Measurements from ENCODE around the gene CCNB3. TPM values are rescaled to one million over a fixed set of nuclear protein-coding genes. Genes with fewer than 3 reads are reported as not detected.
A peak's percentile ranks its signal among the peaks of the same experiment; 100 is the strongest.

Gene CCNB3
- total and polyA plus RNA-seq, 4 experiments from 2014 or later, result 0.09 to 0.17 TPM; not detected in 2

DNA sequence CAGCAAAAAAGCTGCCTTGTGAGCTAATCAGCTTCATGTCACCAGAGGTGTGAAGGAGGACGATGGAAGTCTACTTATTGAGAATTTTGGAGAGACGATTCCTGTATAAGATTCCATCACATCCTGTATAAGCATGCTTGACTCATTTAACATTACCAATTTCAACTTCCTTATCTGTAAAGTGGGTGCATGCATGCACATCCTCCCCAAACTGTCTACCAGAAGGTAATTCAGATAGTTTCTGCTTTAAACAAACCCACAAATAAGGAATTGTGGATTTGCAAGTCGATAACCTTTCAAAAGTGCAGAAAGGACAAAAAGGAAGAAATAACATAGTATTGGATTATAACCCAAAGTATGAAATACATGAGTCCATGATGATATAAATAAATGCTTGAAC is 34.8 kb upstream of the CCNB3 start:
- Histone ChIP-seq H3K9me3 (ENCODE audit: control insufficient read depth in 1 of 2, low read length in 2 of 2) (no peaks in the 10 kb centered on the region), H3K4me1 (ENCODE audit: insufficient read depth, low read length) (no peaks in the 10 kb centered on the region), H3K4me3 (ENCODE audit: low read length in 2 of 2) (no peak overlapping the region), H3K27me3 (ENCODE audit: insufficient read depth, low read length) (no peaks in the 10 kb centered on the region), H3K36me3 (ENCODE audit: insufficient read depth, low read length) (no peaks in the 10 kb centered on the region), H3K27ac (ENCODE audit: low read depth, low read length) (no peak overlapping the region)
- Mint-ChIP-seq H3K27me3 (peaks cover 0 to 1% of the 10 kb centered on the region in 2 donors), H3K27ac (no peak overlapping the region), H3K9me3 (peaks cover 0 to 7% (median 2%) of the 10 kb centered on the region in 8 donors), H3K4me3 (no peak overlapping the region), H3K4me1 (peaks cover 0 to 2% (median under 1%) of the 10 kb centered on the region in 4 donors), H3K36me3 (no peaks in the 10 kb centered on the region)
- ChIA-PET POLR2A (ENCODE audit: partially characterized antibody) (no interaction called here), CTCF (ENCODE audit: partially characterized antibody) (no interaction called here)
- intact Hi-C loops (cut with micrococcal nuclease), result no loop called here
- DNase-seq, result no peak

GRCh38 chrX:50180073-50180940 is 24.3 kb upstream of the CCNB3 start:
- Mint-ChIP-seq H3K27me3 (peaks cover 0 to 1% of the 10 kb centered on the region in 2 donors), H3K36me3 (no peaks in the 10 kb centered on the region), H3K4me1 (peaks cover 0 to 2% (median 0%) of the 10 kb centered on the region in 4 donors), H3K27ac (no peak overlapping the region), H3K4me3 (no peak overlapping the region), H3K9me3 (peaks cover 0 to 2% (median 0%) of the 10 kb centered on the region in 8 donors)
- DNase-seq, result no peak
- intact Hi-C loops (cut with micrococcal nuclease), result no loop called here
- no peak overlapping the region for H3K4me3 ChIP-seq (ENCODE audit: low read length in 2 of 2)
- no peak overlapping the region for H3K27ac ChIP-seq (ENCODE audit: low read depth, low read length)
- H3K27me3 ChIP-seq (ENCODE audit: insufficient read depth, low read length), result no peaks in the 10 kb centered on the region
- no peaks in the 10 kb centered on the region for H3K4me1 ChIP-seq (ENCODE audit: insufficient read depth, low read length)
- H3K36me3 ChIP-seq (ENCODE audit: insufficient read depth, low read length), result no peaks in the 10 kb centered on the region
- ChIA-PET POLR2A (ENCODE audit: partially characterized antibody) (no interaction called here), CTCF (ENCODE audit: partially characterized antibody) (no interaction called here)
- no peaks in the 10 kb centered on the region for H3K9me3 ChIP-seq (ENCODE audit: control insufficient read depth in 1 of 2, low read length in 2 of 2)

- H3K27ac ChIP-seq (ENCODE audit: low read depth, low read length), result no peak overlapping the region
- Mint-ChIP-seq H3K4me1 (peaks cover 0 to 2% (median 0%) of the 10 kb centered on the region in 4 donors), H3K27ac (no peak overlapping the region), H3K36me3 (no peaks in the 10 kb centered on the region), H3K27me3 (no peaks in the 10 kb centered on the region), H3K4me3 (no peak overlapping the region), H3K9me3 (no peaks in the 10 kb centered on the region)
- H3K36me3 ChIP-seq (ENCODE audit: insufficient read depth, low read length), result no peaks in the 10 kb centered on the region
- H3K4me3 ChIP-seq (ENCODE audit: low read length in 2 of 2), result no peak overlapping the region
- ChIA-PET CTCF (ENCODE audit: partially characterized antibody) (no interaction called here), POLR2A (ENCODE audit: partially characterized antibody) (no interaction called here)
- H3K4me1 ChIP-seq (ENCODE audit: insufficient read depth, low read length), result no peaks in the 10 kb centered on the region
- H3K9me3 ChIP-seq (ENCODE audit: control insufficient read depth in 1 of 2, low read length in 2 of 2), result no peaks in the 10 kb centered on the region
- H3K27me3 ChIP-seq (ENCODE audit: insufficient read depth, low read length), result no peaks in the 10 kb centered on the region
- no peak for DNase-seq
- intact Hi-C loops (cut with micrococcal nuclease), result no loop called here
These were observed 20.7 kb upstream of the CCNB3 start for GRCh38 chrX:50183891-50184290.

- H3K9me3 ChIP-seq (ENCODE audit: control insufficient read depth in 1 of 2, low read length in 2 of 2), result no peaks in the 10 kb centered on the region
- H3K27me3 Mint-ChIP-seq, result peaks cover 4 to 8% of the 10 kb centered on the region in 2 donors
- no peaks in the 10 kb centered on the region for H3K36me3 Mint-ChIP-seq
- no peak overlapping the region for H3K4me3 ChIP-seq (ENCODE audit: low read length in 2 of 2)
- H3K27ac ChIP-seq (ENCODE audit: low read depth, low read length), result no peak overlapping the region
- no peaks in the 10 kb centered on the region for H3K9me3 Mint-ChIP-seq
- no peak overlapping the region for H3K27ac Mint-ChIP-seq
- no peaks in the 10 kb centered on the region for H3K4me1 Mint-ChIP-seq
- DNase-seq, result no peak
- intact Hi-C loops (cut with micrococcal nuclease), result no loop called here
- no peak overlapping the region for H3K4me3 Mint-ChIP-seq
- no peaks in the 10 kb centered on the region for H3K4me1 ChIP-seq (ENCODE audit: insufficient read depth, low read length)
- H3K27me3 ChIP-seq (ENCODE audit: insufficient read depth, low read length), result no peaks in the 10 kb centered on the region
- ChIA-PET CTCF (ENCODE audit: partially characterized antibody) (interaction anchor here (2.1 kb wide), 1 partner anchor 16 kb away, joined by 4 read pairs; the partner anchor contains the start of gene CCNB3), POLR2A (ENCODE audit: partially characterized antibody) (no interaction called here)
- H3K36me3 ChIP-seq (ENCODE audit: insufficient read depth, low read length), result no peaks in the 10 kb centered on the region
These were observed 15.5 kb upstream of the CCNB3 start for GRCh38 chrX:50188859-50189600.

DNA sequence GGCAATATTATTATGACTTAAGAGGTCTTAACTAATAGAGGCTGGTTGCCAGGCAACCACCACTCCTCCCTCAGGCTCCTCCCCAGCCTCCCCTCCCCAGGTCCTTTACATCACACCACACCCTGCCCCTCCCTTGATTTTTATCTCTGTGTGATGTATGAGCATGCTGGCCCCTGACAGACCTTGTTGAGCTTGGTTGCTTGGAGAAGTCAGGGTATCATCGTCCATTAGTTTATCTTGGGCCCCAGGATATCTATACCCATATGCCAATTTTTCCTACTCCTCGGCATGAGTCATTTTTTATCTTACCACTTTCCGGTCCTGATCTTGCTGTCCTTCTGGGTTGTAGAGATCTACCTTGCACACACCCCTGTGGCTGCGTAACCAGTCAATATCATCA is 6.2 kb upstream of the CCNB3 start:
- Histone ChIP-seq H3K4me1 (ENCODE audit: insufficient read depth, low read length) (no peaks in the 10 kb centered on the region), H3K27me3 (ENCODE audit: insufficient read depth, low read length) (no peaks in the 10 kb centered on the region), H3K4me3 (ENCODE audit: low read length in 2 of 2) (no peak overlapping the region), H3K27ac (ENCODE audit: low read depth, low read length) (no peak overlapping the region), H3K36me3 (ENCODE audit: insufficient read depth, low read length) (no peaks in the 10 kb centered on the region), H3K9me3 (ENCODE audit: control insufficient read depth in 1 of 2, low read length in 2 of 2) (no peaks in the 10 kb centered on the region)
- H3K27me3 Mint-ChIP-seq, result peaks cover 5 to 12% of the 10 kb centered on the region in 2 donors
- ChIA-PET POLR2A (ENCODE audit: partially characterized antibody) (no interaction called here), CTCF (ENCODE audit: partially characterized antibody) (interaction anchor here (1.1 kb wide), 1 partner anchor 279 kb away, joined by 3 read pairs; no protein-coding TSS in a partner anchor)
- no peaks in the 10 kb centered on the region for H3K9me3 Mint-ChIP-seq
- intact Hi-C loops (cut with micrococcal nuclease), result no loop called here
- no peaks in the 10 kb centered on the region for H3K36me3 Mint-ChIP-seq
- H3K27ac Mint-ChIP-seq, result no peak overlapping the region
- no peak for DNase-seq
- peaks cover 0 to 5% (median 0%) of the 10 kb centered on the region in 4 donors for H3K4me1 Mint-ChIP-seq
- no peak overlapping the region for H3K4me3 Mint-ChIP-seq

DNA sequence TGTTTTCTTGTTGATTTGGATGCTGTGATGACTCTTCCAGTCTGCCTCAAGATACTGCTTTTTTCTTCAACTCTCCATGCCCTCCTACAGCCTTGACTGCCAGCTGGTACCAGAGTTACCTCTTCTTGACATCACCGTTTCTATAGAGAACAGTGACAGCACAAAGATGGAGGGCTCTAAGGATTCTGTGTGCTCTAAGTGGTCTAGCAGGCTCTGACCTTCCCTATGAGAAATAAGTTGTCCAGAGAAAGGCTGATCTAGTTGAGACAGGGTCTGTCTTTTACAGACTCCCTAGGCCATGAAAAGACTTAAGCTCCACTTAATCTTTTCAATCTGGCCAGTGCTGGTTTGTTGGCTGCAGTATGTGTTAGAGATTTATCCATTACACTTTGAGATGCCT is 3.7 kb upstream of the CCNB3 start, which contains the start of gene AKAP4:
TSS of gene AKAP4 (minus strand) at position 101 of the 400 bp plus-strand sequence. CDS start 118 bp downstream, outside the sequence.
- Mint-ChIP-seq H3K4me1 (peaks cover 5 to 20% (median 9%) of the 10 kb centered on the region in 4 donors), H3K9me3 (no peaks in the 10 kb centered on the region), H3K4me3 (no peak within 1 kb of the TSS), H3K36me3 (peaks cover 0 to 3% of the 10 kb centered on the region in 2 donors), H3K27me3 (peaks cover 5 to 8% of the 10 kb centered on the region in 2 donors), H3K27ac (peak within 1 kb of the TSS in 1 of 7 donors; percentile 6)
- POLR2A ChIA-PET (ENCODE audit: partially characterized antibody), result no interaction called here
- no peak within 1 kb of the TSS for H3K27ac ChIP-seq (ENCODE audit: low read depth, low read length)
- intact Hi-C loops (cut with micrococcal nuclease), result no loop called here
- H3K4me1 ChIP-seq (ENCODE audit: insufficient read depth, low read length), result peaks cover 6% of the 10 kb centered on the region
- H3K4me3 ChIP-seq (ENCODE audit: low read length in 2 of 2), result no peak within 1 kb of the TSS
- H3K27me3 ChIP-seq (ENCODE audit: insufficient read depth, low read length), result no peaks in the 10 kb centered on the region
- no peaks in the 10 kb centered on the region for H3K9me3 ChIP-seq (ENCODE audit: control insufficient read depth in 1 of 2, low read length in 2 of 2)
- no peak for DNase-seq
- no peaks in the 10 kb centered on the region for H3K36me3 ChIP-seq (ENCODE audit: insufficient read depth, low read length)
- CTCF ChIA-PET (ENCODE audit: partially characterized antibody), result no interaction called here

DNA sequence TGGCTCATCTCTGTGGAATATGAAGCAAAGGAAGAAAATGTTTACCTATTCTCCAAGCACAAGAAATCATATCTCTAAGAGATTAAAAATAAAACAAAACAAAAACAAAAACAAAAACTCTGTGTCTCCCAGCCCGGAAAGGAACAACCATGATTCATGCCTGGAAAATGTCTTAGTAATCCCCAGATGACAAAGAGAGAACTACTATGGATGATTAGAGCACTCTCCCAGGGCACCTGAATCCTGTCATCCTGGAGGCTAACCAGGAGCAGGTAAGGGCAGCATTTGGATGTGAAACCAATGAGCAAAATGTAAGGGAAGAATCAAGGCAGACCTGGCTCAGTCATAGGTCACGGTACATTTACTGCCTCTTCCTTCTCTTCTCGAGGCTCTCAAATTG is 2.0 kb upstream of the CCNB3 start:
- no peak overlapping the region for H3K4me3 ChIP-seq (ENCODE audit: low read length in 2 of 2)
- no peaks in the 10 kb centered on the region for H3K9me3 Mint-ChIP-seq
- no peak overlapping the region for H3K27ac Mint-ChIP-seq
- no peak for DNase-seq
- H3K9me3 ChIP-seq (ENCODE audit: control insufficient read depth in 1 of 2, low read length in 2 of 2), result no peaks in the 10 kb centered on the region
- CTCF ChIA-PET (ENCODE audit: partially characterized antibody), result no interaction called here
- POLR2A ChIA-PET (ENCODE audit: partially characterized antibody), result no interaction called here
- H3K4me3 Mint-ChIP-seq, result no peak overlapping the region
- intact Hi-C loops (cut with micrococcal nuclease), result no loop called here
- no peak overlapping the region for H3K27ac ChIP-seq (ENCODE audit: low read depth, low read length)
- peaks cover 5 to 20% (median 9%) of the 10 kb centered on the region in 4 donors for H3K4me1 Mint-ChIP-seq
- no peaks in the 10 kb centered on the region for H3K27me3 ChIP-seq (ENCODE audit: insufficient read depth, low read length)
- peaks cover 2 to 4% of the 10 kb centered on the region in 2 donors for H3K27me3 Mint-ChIP-seq
- peaks cover 0 to 3% of the 10 kb centered on the region in 2 donors for H3K36me3 Mint-ChIP-seq
- H3K36me3 ChIP-seq (ENCODE audit: insufficient read depth, low read length), result no peaks in the 10 kb centered on the region
- peaks cover 6% of the 10 kb centered on the region for H3K4me1 ChIP-seq (ENCODE audit: insufficient read depth, low read length)

All from CD4-positive, alpha-beta memory T cell (primary cell).